Neuronal stem cell (in vitro differentiated cells): ENCODE results near the gene MLLT3.

Experiments
- DNase-seq: peaks from one replicate; pipeline ENCODE4 v3.0.0-alpha.2; 2013; ENCODE audit warnings: low spot score
- H2AFZ ChIP-seq: one replicate; pipeline ENCODE4 v1.6.1; 2013; ENCODE audit warnings: mild to moderate bottlenecking, low read length, inconsistent platforms
- H2AK5ac ChIP-seq: 2 replicates; pipeline ENCODE4 v1.6.1; 2013; ENCODE audit warnings: low read depth, mild to moderate bottlenecking, inconsistent platforms, low read length, moderate library complexity, mixed read lengths
- H2BK120ac ChIP-seq: 2 replicates; pipeline ENCODE4 v1.6.1; 2013; ENCODE audit warnings: low read depth, mild to moderate bottlenecking, inconsistent platforms, low read length, moderate library complexity, mixed read lengths
- H2BK12ac ChIP-seq: one replicate; pipeline ENCODE4 v1.6.1; 2013; ENCODE audit warnings: low read length, inconsistent platforms
- H2BK15ac ChIP-seq: 2 replicates; pipeline ENCODE4 v1.6.1; 2013; ENCODE audit warnings: mild to moderate bottlenecking, low read length, inconsistent platforms, mixed read lengths
- H2BK5ac ChIP-seq: one replicate; pipeline ENCODE4 v1.6.1; 2013; ENCODE audit warnings: inconsistent platforms, mild to moderate bottlenecking, low read length, moderate library complexity
- H3K14ac ChIP-seq: one replicate; pipeline ENCODE4 v1.6.1; 2013; ENCODE audit warnings: low read length, inconsistent platforms
- H3K18ac ChIP-seq: 2 replicates; pipeline ENCODE4 v1.6.1; 2013; ENCODE audit warnings: low read length, inconsistent platforms
- H3K23ac ChIP-seq: 2 replicates; pipeline ENCODE4 v1.6.1; 2013; ENCODE audit warnings: low read depth, mild to moderate bottlenecking, mixed read lengths, low read length, inconsistent platforms; ENCODE audit not compliant: poor library complexity
- H3K27ac ChIP-seq: replicated peaks from 3 replicates; pipeline ENCODE4 v1.5.1; 2013; ENCODE audit warnings: low read length, inconsistent platforms
- H3K27me3 ChIP-seq, 3 experiments: 2 replicates each; pipeline ENCODE4 v1.6.1; 2013; ENCODE audit warnings: low read length in 3 of 3, mild to moderate bottlenecking in 2 of 3, inconsistent platforms in 1 of 3, low read depth in 1 of 3, mixed read lengths in 1 of 3, moderate library complexity in 1 of 3; ENCODE audit not compliant: control insufficient read depth in 3 of 3, insufficient read depth in 3 of 3
- H3K36me3 ChIP-seq, 2 donors: replicated peaks in 1 of 2; 2 replicates each; pipeline ENCODE4 v1.6.1; 2013; ENCODE audit warnings: low read length in 2 of 2; ENCODE audit not compliant: control insufficient read depth in 2 of 2, insufficient read depth in 2 of 2
- H3K4ac ChIP-seq: 2 replicates; pipeline ENCODE4 v1.6.1; 2013; ENCODE audit warnings: inconsistent platforms, mild to moderate bottlenecking, low read length, moderate library complexity
- H3K4me1 ChIP-seq, 2 donors: 1 replicate in 1 of 2; 2 replicates in 1 of 2; pipeline ENCODE4 v1.6.1; 2013; ENCODE audit warnings: low read length in 2 of 2, low read depth in 1 of 2; ENCODE audit not compliant: control insufficient read depth in 2 of 2, insufficient read depth in 1 of 2
- H3K4me2 ChIP-seq: one replicate; pipeline ENCODE4 v1.6.1; 2013; ENCODE audit warnings: mild to moderate bottlenecking, low read length, inconsistent platforms; ENCODE audit not compliant: insufficient read depth, poor library complexity, severe bottlenecking
- H3K4me3 ChIP-seq, 2 donors: 2 replicates each; pipeline ENCODE4 v1.5.1; 2013; ENCODE audit warnings: low read length in 2 of 2, mild to moderate bottlenecking in 2 of 2, inconsistent platforms in 1 of 2, moderate library complexity in 1 of 2
- H3K79me1 ChIP-seq: one replicate; pipeline ENCODE4 v1.6.1; 2013; ENCODE audit warnings: low read depth, mild to moderate bottlenecking, inconsistent platforms, low read length, moderate library complexity
- H3K9ac ChIP-seq: one replicate; pipeline ENCODE4 v1.6.1; 2013; ENCODE audit warnings: mild to moderate bottlenecking, low read depth, low read length, inconsistent platforms; ENCODE audit not compliant: poor library complexity
- H3K9me3 ChIP-seq, 2 donors: replicated peaks in 1 of 2; 2 replicates each; pipeline versions ENCODE3 to v1.6.1; 2013; ENCODE audit warnings: low read length in 2 of 2, mild to moderate bottlenecking in 2 of 2, inconsistent platforms in 1 of 2, low read depth in 1 of 2, mixed read lengths in 1 of 2, moderate library complexity in 1 of 2; ENCODE audit not compliant: control insufficient read depth in 2 of 2, insufficient read depth in 1 of 2
- H4K8ac ChIP-seq: one replicate; pipeline ENCODE4 v1.6.1; 2013; ENCODE audit warnings: low read depth, mild to moderate bottlenecking, inconsistent platforms, low read length, moderate library complexity
- H4K91ac ChIP-seq: one replicate; pipeline ENCODE4 v1.6.1; 2013; ENCODE audit warnings: low read length, low read depth, mild to moderate bottlenecking, inconsistent platforms; ENCODE audit not compliant: poor library complexity
- WGBS, 2 donors: extraction: QIAGEN DNeasy Blood & Tissue Kit; methylation state at CpG; one replicate each; pipeline ENCODE4 v1.1.7; 2013; ENCODE audit warnings: missing lambda C conversion rate in 2 of 2, mixed read lengths in 1 of 2; ENCODE audit not compliant: insufficient read length in 2 of 2, insufficient replicate concordance in 1 of 2; ENCODE audit errors: extremely low coverage in 2 of 2; 5-methylcytosine and 5-hydroxymethylcytosine counted together

The MLLT3 gene

GRCh38 chr9:20441166-20441565 is 181.1 kb downstream of the MLLT3 start:
- H2BK120ac ChIP-seq: no peak overlapping the region
- no peak overlapping the region for H3K23ac ChIP-seq
- H2AK5ac ChIP-seq: no peak overlapping the region
- no peak overlapping the region for H3K4ac ChIP-seq
- no peak overlapping the region for H3K18ac ChIP-seq
- H4K8ac ChIP-seq: no peak overlapping the region
- H3K14ac ChIP-seq: no peak overlapping the region
- no peak overlapping the region for H2BK12ac ChIP-seq
- H3K4me1 ChIP-seq: peaks cover 0 to 2% of the 10 kb centered on the region in 2 donors
- no peak overlapping the region for H3K9ac ChIP-seq
- no peaks in the 10 kb centered on the region for H3K79me1 ChIP-seq
- no peaks in the 10 kb centered on the region for H3K9me3 ChIP-seq
- H2BK15ac ChIP-seq: no peak overlapping the region
- H3K27ac ChIP-seq: no peak overlapping the region
- H3K27me3 ChIP-seq: no peaks in the 10 kb centered on the region
- H3K4me3 ChIP-seq: no peak overlapping the region
- no peaks in the 10 kb centered on the region for H3K36me3 ChIP-seq
- no peak for DNase-seq
- no CpG with 5 or more reads among the region's 4 CpGs for WGBS, 2 donors
- no peak overlapping the region for H3K4me2 ChIP-seq
- H2BK5ac ChIP-seq: no peak overlapping the region
- no peak overlapping the region for H4K91ac ChIP-seq
- no peak overlapping the region for H2AFZ ChIP-seq

GRCh38 chr9:20437476-20437875 is 184.8 kb downstream of the MLLT3 start:
- Histone ChIP-seq H3K9ac (no peak overlapping the region), H3K9me3 (no peaks in the 10 kb centered on the region), H4K8ac (no peak overlapping the region), H3K27ac (no peak overlapping the region), H3K4me2 (no peak overlapping the region), H3K18ac (no peak overlapping the region), H3K4ac (no peak overlapping the region), H3K36me3 (no peaks in the 10 kb centered on the region), H3K4me3 (no peak overlapping the region), H2AK5ac (no peak overlapping the region), H3K4me1 (peaks cover 0 to 2% of the 10 kb centered on the region in 2 donors), H2BK15ac (no peak overlapping the region), H2BK5ac (no peak overlapping the region), H3K27me3 (no peaks in the 10 kb centered on the region), H3K23ac (no peak overlapping the region), H3K79me1 (no peaks in the 10 kb centered on the region), H2BK12ac (no peak overlapping the region), H2BK120ac (no peak overlapping the region), H4K91ac (no peak overlapping the region), H3K14ac (no peak overlapping the region), H2AFZ (no peak overlapping the region)
- DNase-seq: no peak
- no CpG with 5 or more reads among the region's 2 CpGs for WGBS, 2 donors

GRCh38 chr9:20436476-20437195 is 185.7 kb downstream of the MLLT3 start:
- no peaks in the 10 kb centered on the region for H3K9me3 ChIP-seq
- no peak overlapping the region for H2BK120ac ChIP-seq
- H3K36me3 ChIP-seq: no peaks in the 10 kb centered on the region
- H3K4me2 ChIP-seq: no peak overlapping the region
- H2BK12ac ChIP-seq: no peak overlapping the region
- no CpG with 5 or more reads among the region's 1 CpG for WGBS, 2 donors
- no peak overlapping the region for H2BK15ac ChIP-seq
- no peak overlapping the region for H4K91ac ChIP-seq
- no peak overlapping the region for H3K4ac ChIP-seq
- H3K79me1 ChIP-seq: no peaks in the 10 kb centered on the region
- H3K18ac ChIP-seq: no peak overlapping the region
- H2BK5ac ChIP-seq: no peak overlapping the region
- no peak overlapping the region for H3K23ac ChIP-seq
- no peak overlapping the region for H2AK5ac ChIP-seq
- no peak overlapping the region for H4K8ac ChIP-seq
- H3K9ac ChIP-seq: no peak overlapping the region
- no peak overlapping the region for H2AFZ ChIP-seq
- H3K4me3 ChIP-seq: no peak overlapping the region
- H3K14ac ChIP-seq: no peak overlapping the region
- H3K27me3 ChIP-seq: no peaks in the 10 kb centered on the region
- H3K27ac ChIP-seq: no peak overlapping the region
- no peak for DNase-seq
- peaks cover 0 to 2% of the 10 kb centered on the region in 2 donors for H3K4me1 ChIP-seq

- H3K4me3 ChIP-seq: no peak overlapping the region
- no peak overlapping the region for H4K91ac ChIP-seq
- H2BK5ac ChIP-seq: no peak overlapping the region
- no peak for DNase-seq
- no peak overlapping the region for H2AFZ ChIP-seq
- no peak overlapping the region for H3K23ac ChIP-seq
- no peaks in the 10 kb centered on the region for H3K9me3 ChIP-seq
- no peak overlapping the region for H2AK5ac ChIP-seq
- H3K36me3 ChIP-seq: no peaks in the 10 kb centered on the region
- WGBS, 2 donors: no CpG with 5 or more reads among the region's 1 CpG
- H2BK12ac ChIP-seq: no peak overlapping the region
- no peak overlapping the region for H3K4ac ChIP-seq
- no peak overlapping the region for H3K27ac ChIP-seq
- no peak overlapping the region for H3K14ac ChIP-seq
- H2BK15ac ChIP-seq: no peak overlapping the region
- no peaks in the 10 kb centered on the region for H3K79me1 ChIP-seq
- no peak overlapping the region for H4K8ac ChIP-seq
- H3K4me1 ChIP-seq: no peaks in the 10 kb centered on the region
- no peaks in the 10 kb centered on the region for H3K27me3 ChIP-seq
- H3K4me2 ChIP-seq: no peak overlapping the region
- H3K9ac ChIP-seq: no peak overlapping the region
- no peak overlapping the region for H2BK120ac ChIP-seq
- no peak overlapping the region for H3K18ac ChIP-seq
Observed at GRCh38 chr9:20428976-20429375, 193.3 kb downstream of the MLLT3 start.
